ENCODE data around the gene TRAP1.

- TF ChIP-seq, protein P1, sequence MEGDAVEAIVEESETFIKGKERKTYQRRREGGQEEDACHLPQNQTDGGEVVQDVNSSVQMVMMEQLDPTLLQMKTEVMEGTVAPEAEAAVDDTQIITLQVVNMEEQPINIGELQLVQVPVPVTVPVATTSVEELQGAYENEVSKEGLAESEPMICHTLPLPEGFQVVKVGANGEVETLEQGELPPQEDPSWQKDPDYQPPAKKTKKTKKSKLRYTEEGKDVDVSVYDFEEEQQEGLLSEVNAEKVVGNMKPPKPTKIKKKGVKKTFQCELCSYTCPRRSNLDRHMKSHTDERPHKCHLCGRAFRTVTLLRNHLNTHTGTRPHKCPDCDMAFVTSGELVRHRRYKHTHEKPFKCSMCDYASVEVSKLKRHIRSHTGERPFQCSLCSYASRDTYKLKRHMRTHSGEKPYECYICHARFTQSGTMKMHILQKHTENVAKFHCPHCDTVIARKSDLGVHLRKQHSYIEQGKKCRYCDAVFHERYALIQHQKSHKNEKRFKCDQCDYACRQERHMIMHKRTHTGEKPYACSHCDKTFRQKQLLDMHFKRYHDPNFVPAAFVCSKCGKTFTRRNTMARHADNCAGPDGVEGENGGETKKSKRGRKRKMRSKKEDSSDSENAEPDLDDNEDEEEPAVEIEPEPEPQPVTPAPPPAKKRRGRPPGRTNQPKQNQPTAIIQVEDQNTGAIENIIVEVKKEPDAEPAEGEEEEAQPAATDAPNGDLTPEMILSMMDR (IDR thresholded peaks at IDR 0.05; ENCODE audit: low read length): no peak
- no peak for TF ChIP-seq EZH2 (IDR thresholded peaks at IDR 0.05; ENCODE audit: borderline replicate concordance, low read length)
Observed at GRCh38 chr16:3739636-3740035, 22.3 kb upstream of the TRAP1 start.

All from OCI-LY1 (cell line).